ENCODE measurements around the gene GSDME.
A peak's percentile ranks its signal among the peaks of the same experiment; 100 is the strongest.

Gene GSDME

GRCh38 chr7:24763303-24763901 is 6.1 kb upstream of the GSDME start:
- ATAC-seq (replicated peaks) (no peak), DNase-seq (no peak)
- Mint-ChIP-seq H3K27me3 (peaks cover 32 to 46% of the 10 kb centered on the region in 2 donors), H3K9me3 (no peaks in the 10 kb centered on the region), H3K4me3 (no peak overlapping the region), H3K36me3 (no peaks in the 10 kb centered on the region), H3K27ac (no peak overlapping the region), H3K4me1 (peaks cover 4 to 5% of the 10 kb centered on the region in 2 donors)

GRCh38 chr7:24762771-24763170 is 5.5 kb upstream of the GSDME start:
- peaks cover 3 to 6% of the 10 kb centered on the region in 2 donors for H3K4me1 Mint-ChIP-seq
- no peak for ATAC-seq (replicated peaks)
- H3K36me3 Mint-ChIP-seq: no peaks in the 10 kb centered on the region
- no peak overlapping the region for H3K27ac Mint-ChIP-seq
- H3K4me3 Mint-ChIP-seq: no peak overlapping the region
- no peak for DNase-seq
- peaks cover 30 to 46% of the 10 kb centered on the region in 2 donors for H3K27me3 Mint-ChIP-seq
- no peaks in the 10 kb centered on the region for H3K9me3 Mint-ChIP-seq

GRCh38 chr7:24760968-24761367 is 3.7 kb upstream of the GSDME start:
- no peak for DNase-seq
- H3K4me1 Mint-ChIP-seq: peaks cover 13 to 17% of the 10 kb centered on the region in 2 donors
- H3K27me3 Mint-ChIP-seq: peaks cover 32 to 60% of the 10 kb centered on the region in 2 donors
- no peak overlapping the region for H3K27ac Mint-ChIP-seq
- no peaks in the 10 kb centered on the region for H3K36me3 Mint-ChIP-seq
- H3K9me3 Mint-ChIP-seq: no peaks in the 10 kb centered on the region
- H3K4me3 Mint-ChIP-seq: no peak overlapping the region
- ATAC-seq (replicated peaks): no peak

- H3K36me3 Mint-ChIP-seq: no peaks in the 10 kb centered on the region
- peak overlapping the region; percentile 38 for H3K27ac Mint-ChIP-seq
- DNase-seq (no peak), ATAC-seq (replicated peaks) (peak; percentile 18 to 23)
- no peaks in the 10 kb centered on the region for H3K9me3 Mint-ChIP-seq
- peak overlapping the region; percentile 90 to 98 for H3K4me3 Mint-ChIP-seq
- peaks cover 20 to 26% of the 10 kb centered on the region in 2 donors for H3K4me1 Mint-ChIP-seq
- peaks cover 23 to 55% of the 10 kb centered on the region in 2 donors for H3K27me3 Mint-ChIP-seq
Observed at GRCh38 chr7:24756545-24757352, 515 bp downstream of the GSDME start.

GRCh38 chr7:24755541-24756407 is 1.5 kb downstream of the GSDME start:
- Mint-ChIP-seq H3K27me3 (peaks cover 23 to 48% of the 10 kb centered on the region in 2 donors), H3K4me3 (peak overlapping the region; percentile 90 to 98), H3K27ac (peak overlapping the region; percentile 38), H3K9me3 (no peaks in the 10 kb centered on the region), H3K4me1 (peaks cover 20 to 26% of the 10 kb centered on the region in 2 donors), H3K36me3 (no peaks in the 10 kb centered on the region)
- no peak for DNase-seq
- peak; percentile 64 to 75 for ATAC-seq (replicated peaks)

- Mint-ChIP-seq H3K27me3 (peaks cover 23 to 47% of the 10 kb centered on the region in 2 donors), H3K4me3 (no peak overlapping the region), H3K27ac (peak overlapping the region; percentile 38)
Observed at GRCh38 chr7:24754906-24755506, 2.3 kb downstream of the GSDME start.

GRCh38 chr7:24752073-24752800 is 5.0 kb downstream of the GSDME start:
- H3K27me3 Mint-ChIP-seq: peaks cover 4 to 23% of the 10 kb centered on the region in 2 donors
- H3K4me1 Mint-ChIP-seq: peaks cover 18 to 21% of the 10 kb centered on the region in 2 donors
- DNase-seq: no peak
- no peaks in the 10 kb centered on the region for H3K9me3 Mint-ChIP-seq
- H3K27ac Mint-ChIP-seq: no peak overlapping the region
- no peak overlapping the region for H3K4me3 Mint-ChIP-seq
- no peak for ATAC-seq (replicated peaks)
- H3K36me3 Mint-ChIP-seq: peaks cover 0 to 3% of the 10 kb centered on the region in 2 donors

More at GRCh38 chr7:24754906-24755506, 2.3 kb downstream of the GSDME start:
- DNase-seq: no peak
- peaks cover 20 to 26% of the 10 kb centered on the region in 2 donors for H3K4me1 Mint-ChIP-seq
- ATAC-seq (replicated peaks): no peak
- no peaks in the 10 kb centered on the region for H3K36me3 Mint-ChIP-seq
- no peaks in the 10 kb centered on the region for H3K9me3 Mint-ChIP-seq

GRCh38 chr7:24751484-24751883 is 5.8 kb downstream of the GSDME start:
- Mint-ChIP-seq H3K9me3 (no peaks in the 10 kb centered on the region), H3K27ac (no peak overlapping the region), H3K4me1 (peaks cover 13 to 15% of the 10 kb centered on the region in 2 donors)

GRCh38 chr7:24750441-24751055 is 6.7 kb downstream of the GSDME start:
- Mint-ChIP-seq H3K27ac (no peak overlapping the region), H3K36me3 (peaks cover 0 to 3% of the 10 kb centered on the region in 2 donors), H3K9me3 (no peaks in the 10 kb centered on the region), H3K4me3 (no peak overlapping the region), H3K4me1 (peaks cover 4 to 6% of the 10 kb centered on the region in 2 donors), H3K27me3 (peaks cover 0 to 10% of the 10 kb centered on the region in 2 donors)
- no peak for ATAC-seq (replicated peaks)
- DNase-seq: no peak

More at GRCh38 chr7:24751484-24751883, 5.8 kb downstream of the GSDME start:
- Mint-ChIP-seq H3K36me3 (peaks cover 0 to 3% of the 10 kb centered on the region in 2 donors), H3K4me3 (no peak overlapping the region), H3K27me3 (peaks cover 0 to 17% of the 10 kb centered on the region in 2 donors)
- DNase-seq (no peak), ATAC-seq (replicated peaks) (no peak)

GRCh38 chr7:24748521-24748920 is 8.7 kb downstream of the GSDME start:
- H3K27me3 Mint-ChIP-seq: peaks cover 0 to 10% of the 10 kb centered on the region in 2 donors
- H3K4me3 Mint-ChIP-seq: no peak overlapping the region
- H3K9me3 Mint-ChIP-seq: no peaks in the 10 kb centered on the region
- no peak for ATAC-seq (replicated peaks)
- H3K27ac Mint-ChIP-seq: no peak overlapping the region
- H3K36me3 Mint-ChIP-seq: peaks cover 0 to 8% of the 10 kb centered on the region in 2 donors
- no peaks in the 10 kb centered on the region for H3K4me1 Mint-ChIP-seq
- DNase-seq: no peak

GRCh38 chr7:24745355-24745754 is 11.9 kb downstream of the GSDME start:
- Mint-ChIP-seq H3K27ac (no peak overlapping the region), H3K4me1 (no peaks in the 10 kb centered on the region), H3K9me3 (no peaks in the 10 kb centered on the region), H3K27me3 (peaks cover 0 to 5% of the 10 kb centered on the region in 2 donors), H3K4me3 (no peak overlapping the region), H3K36me3 (peaks cover 0 to 8% of the 10 kb centered on the region in 2 donors)
- no peak for DNase-seq
- no peak for ATAC-seq (replicated peaks)

GRCh38 chr7:24743471-24743870 is 13.8 kb downstream of the GSDME start:
- ATAC-seq (replicated peaks) (no peak), DNase-seq (no peak)
- H3K9me3 Mint-ChIP-seq: peaks cover 6% of the 10 kb centered on the region in 2 donors
- H3K4me1 Mint-ChIP-seq: no peaks in the 10 kb centered on the region
- H3K36me3 Mint-ChIP-seq: peaks cover 0 to 8% of the 10 kb centered on the region in 2 donors
- no peak overlapping the region for H3K27ac Mint-ChIP-seq
- H3K27me3 Mint-ChIP-seq: peaks cover 0 to 5% of the 10 kb centered on the region in 2 donors
- H3K4me3 Mint-ChIP-seq: no peak overlapping the region
